ENCODE data around the gene AOPEP.

AOPEP gene

DNA sequence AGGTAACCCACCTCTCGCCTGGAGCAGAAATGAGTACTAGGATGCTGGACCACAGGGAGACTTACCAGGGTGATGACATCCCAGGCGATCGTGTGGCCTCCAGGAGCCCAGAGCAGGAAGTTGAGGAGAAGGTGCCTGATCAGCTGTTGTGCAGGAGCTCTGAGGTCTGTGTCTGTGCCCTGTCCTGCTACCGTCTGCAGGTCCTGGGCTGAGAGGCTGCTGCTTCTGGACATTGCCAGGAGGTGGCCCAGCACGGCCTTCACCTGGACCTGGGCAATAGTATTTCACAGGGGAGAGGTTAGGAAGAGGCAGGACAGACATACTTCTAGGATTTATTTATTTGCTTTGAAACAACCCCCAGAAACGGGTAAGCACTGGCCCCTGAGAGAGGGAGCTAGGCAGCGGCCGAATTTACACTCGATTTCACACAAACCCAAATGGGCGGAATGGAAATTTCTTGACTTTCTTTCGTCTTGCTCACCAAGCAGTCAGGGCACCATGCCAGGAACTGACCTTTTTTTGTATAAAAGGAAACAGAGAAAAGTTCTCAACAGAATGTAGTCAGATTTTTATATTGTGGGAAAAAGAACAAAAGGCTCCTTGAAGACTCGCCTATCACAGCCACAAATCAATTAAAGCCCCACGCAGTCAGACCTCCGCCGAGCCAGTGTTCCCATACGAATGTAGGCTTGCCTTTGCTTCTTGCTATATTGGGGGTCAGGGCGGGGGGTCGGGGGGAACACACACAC, 380.7 kb downstream of the AOPEP start:
- Histone ChIP-seq H4K20me1 (ENCODE audit: insufficient read depth, low read length) (no peaks in the 10 kb centered on the region), H2AFZ (ENCODE audit: low read length) (no peak overlapping the region), H3K9me3 (replicated peaks; ENCODE audit: insufficient read depth, low read length) (no peaks in the 10 kb centered on the region), H3K9me2 (replicated peaks; ENCODE audit: insufficient read depth, low read length) (no peaks in the 10 kb centered on the region), H3K4me3 (ENCODE audit: low read length) (no peak overlapping the region), H3K27me3 (replicated peaks; ENCODE audit: insufficient read depth, low read length) (no peaks in the 10 kb centered on the region), H3K36me3 (replicated peaks; ENCODE audit: insufficient read depth, low read length) (no peaks in the 10 kb centered on the region), H3K79me2 (ENCODE audit: low read length) (no peaks in the 10 kb centered on the region), H3K9ac (ENCODE audit: low read length) (no peak overlapping the region), H3K4me2 (ENCODE audit: low read depth, low read length) (no peak overlapping the region), H3K27ac (ENCODE audit: low read length) (no peak overlapping the region), H3K4me1 (ENCODE audit: low read length) (no peaks in the 10 kb centered on the region), H3F3A (ENCODE audit: insufficient read depth, low read length) (no peaks in the 10 kb centered on the region)
- no peak for DNase-seq
- TF ChIP-seq EZH2phosphoT487 (IDR thresholded peaks at IDR 0.05; ENCODE audit: low read length) (no peak), EZH2 (optimal IDR thresholded peaks at IDR 0.05; ENCODE audit: low read depth, low read length) (no peak)
- TF ChIP-seq, protein P1, sequence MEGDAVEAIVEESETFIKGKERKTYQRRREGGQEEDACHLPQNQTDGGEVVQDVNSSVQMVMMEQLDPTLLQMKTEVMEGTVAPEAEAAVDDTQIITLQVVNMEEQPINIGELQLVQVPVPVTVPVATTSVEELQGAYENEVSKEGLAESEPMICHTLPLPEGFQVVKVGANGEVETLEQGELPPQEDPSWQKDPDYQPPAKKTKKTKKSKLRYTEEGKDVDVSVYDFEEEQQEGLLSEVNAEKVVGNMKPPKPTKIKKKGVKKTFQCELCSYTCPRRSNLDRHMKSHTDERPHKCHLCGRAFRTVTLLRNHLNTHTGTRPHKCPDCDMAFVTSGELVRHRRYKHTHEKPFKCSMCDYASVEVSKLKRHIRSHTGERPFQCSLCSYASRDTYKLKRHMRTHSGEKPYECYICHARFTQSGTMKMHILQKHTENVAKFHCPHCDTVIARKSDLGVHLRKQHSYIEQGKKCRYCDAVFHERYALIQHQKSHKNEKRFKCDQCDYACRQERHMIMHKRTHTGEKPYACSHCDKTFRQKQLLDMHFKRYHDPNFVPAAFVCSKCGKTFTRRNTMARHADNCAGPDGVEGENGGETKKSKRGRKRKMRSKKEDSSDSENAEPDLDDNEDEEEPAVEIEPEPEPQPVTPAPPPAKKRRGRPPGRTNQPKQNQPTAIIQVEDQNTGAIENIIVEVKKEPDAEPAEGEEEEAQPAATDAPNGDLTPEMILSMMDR (IDR thresholded peaks at IDR 0.05; ENCODE audit: low read length): no peak

DNA sequence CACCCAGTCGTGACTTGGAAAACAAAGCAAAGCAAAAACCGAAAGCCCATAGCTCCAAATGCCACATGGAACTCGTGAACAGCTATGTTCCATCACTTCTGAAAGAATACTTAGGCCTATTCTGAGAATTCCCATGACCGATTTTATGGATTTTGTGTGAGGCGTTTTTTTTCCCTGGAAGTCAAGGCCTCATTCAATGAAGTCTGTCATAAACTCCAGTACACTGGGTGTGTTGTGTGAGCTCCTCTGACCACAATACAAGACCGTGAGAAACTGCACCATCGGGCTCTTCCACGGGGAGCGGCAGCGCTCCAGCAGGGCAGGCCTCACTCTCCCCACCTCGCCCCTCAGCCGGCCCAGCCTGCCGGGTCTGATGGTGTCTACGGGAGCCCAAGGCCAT, 381.5 kb downstream of the AOPEP start:
- Histone ChIP-seq H3F3A (ENCODE audit: insufficient read depth, low read length) (no peaks in the 10 kb centered on the region), H3K4me1 (ENCODE audit: low read length) (no peaks in the 10 kb centered on the region), H3K4me2 (ENCODE audit: low read depth, low read length) (no peak overlapping the region), H4K20me1 (ENCODE audit: insufficient read depth, low read length) (no peaks in the 10 kb centered on the region), H2AFZ (ENCODE audit: low read length) (no peak overlapping the region), H3K79me2 (ENCODE audit: low read length) (no peaks in the 10 kb centered on the region), H3K36me3 (replicated peaks; ENCODE audit: insufficient read depth, low read length) (no peaks in the 10 kb centered on the region), H3K9me3 (replicated peaks; ENCODE audit: insufficient read depth, low read length) (no peaks in the 10 kb centered on the region), H3K9ac (ENCODE audit: low read length) (no peak overlapping the region), H3K27ac (ENCODE audit: low read length) (no peak overlapping the region), H3K9me2 (replicated peaks; ENCODE audit: insufficient read depth, low read length) (no peaks in the 10 kb centered on the region), H3K4me3 (ENCODE audit: low read length) (no peak overlapping the region), H3K27me3 (replicated peaks; ENCODE audit: insufficient read depth, low read length) (no peaks in the 10 kb centered on the region)
- TF ChIP-seq EZH2phosphoT487 (IDR thresholded peaks at IDR 0.05; ENCODE audit: low read length) (no peak), EZH2 (optimal IDR thresholded peaks at IDR 0.05; ENCODE audit: low read depth, low read length) (no peak)
- TF ChIP-seq, protein P1 (IDR thresholded peaks at IDR 0.05; ENCODE audit: low read length): no peak
- no peak for DNase-seq

DNA sequence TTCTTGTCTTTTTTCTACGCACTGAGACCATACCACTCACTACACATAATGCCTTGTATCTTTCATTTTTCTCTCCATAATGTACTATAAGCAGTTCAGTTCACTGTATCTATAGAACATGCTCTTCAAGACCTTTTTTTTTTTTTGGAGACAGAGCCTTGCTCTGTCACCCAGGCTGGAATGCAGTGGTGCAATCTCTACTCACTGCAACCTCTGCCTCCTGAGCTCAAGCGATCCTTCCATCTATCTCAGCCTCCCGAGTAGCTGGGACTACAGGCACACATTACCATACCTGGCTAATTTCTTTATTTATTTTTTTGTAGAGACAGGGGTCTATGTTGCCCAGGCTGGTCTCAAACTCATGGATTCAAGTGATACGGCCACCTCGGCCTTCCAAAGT, 382.3 kb downstream of the AOPEP start:
- no peak overlapping the region for H3K4me3 ChIP-seq (ENCODE audit: low read length)
- no peaks in the 10 kb centered on the region for H3K9me3 ChIP-seq (replicated peaks; ENCODE audit: insufficient read depth, low read length)
- H4K20me1 ChIP-seq (ENCODE audit: insufficient read depth, low read length): no peaks in the 10 kb centered on the region
- no peak overlapping the region for H3K4me2 ChIP-seq (ENCODE audit: low read depth, low read length)
- H3K4me1 ChIP-seq (ENCODE audit: low read length): no peaks in the 10 kb centered on the region
- no peak overlapping the region for H3K9ac ChIP-seq (ENCODE audit: low read length)
- H3K79me2 ChIP-seq (ENCODE audit: low read length): no peaks in the 10 kb centered on the region
- no peaks in the 10 kb centered on the region for H3K9me2 ChIP-seq (replicated peaks; ENCODE audit: insufficient read depth, low read length)
- no peak for DNase-seq
- no peak overlapping the region for H3K27ac ChIP-seq (ENCODE audit: low read length)
- TF ChIP-seq EZH2 (optimal IDR thresholded peaks at IDR 0.05; ENCODE audit: low read depth, low read length): no peak
- no peaks in the 10 kb centered on the region for H3K36me3 ChIP-seq (replicated peaks; ENCODE audit: insufficient read depth, low read length)
- H3F3A ChIP-seq (ENCODE audit: insufficient read depth, low read length): no peaks in the 10 kb centered on the region
- no peak overlapping the region for H2AFZ ChIP-seq (ENCODE audit: low read length)
- no peaks in the 10 kb centered on the region for H3K27me3 ChIP-seq (replicated peaks; ENCODE audit: insufficient read depth, low read length)

DNA sequence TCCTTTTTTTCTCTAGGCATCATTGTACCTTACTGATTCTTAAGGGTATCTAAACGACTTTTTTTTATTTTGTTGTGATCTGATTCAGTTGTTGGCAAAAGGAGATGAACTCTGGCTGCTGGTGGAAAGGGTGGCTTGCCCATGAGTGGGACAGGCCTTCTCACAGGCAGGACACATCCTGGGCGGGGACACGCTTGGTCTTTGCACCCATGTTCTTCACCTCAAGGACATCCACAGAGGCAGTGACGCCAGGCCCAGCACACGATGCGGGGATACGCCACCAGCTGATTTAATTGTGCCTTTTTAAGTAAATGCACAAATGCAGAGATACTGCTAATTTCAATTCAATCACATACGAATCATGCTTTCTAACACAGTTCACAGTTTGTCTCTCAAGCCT, 383.0 kb downstream of the AOPEP start:
- no peaks in the 10 kb centered on the region for H3K9me3 ChIP-seq (replicated peaks; ENCODE audit: insufficient read depth, low read length)

More for the DNA sequence above, 383.0 kb downstream of the AOPEP start:
- Histone ChIP-seq H3K9ac (ENCODE audit: low read length) (no peak overlapping the region), H3K27ac (ENCODE audit: low read length) (no peak overlapping the region), H3K4me2 (ENCODE audit: low read depth, low read length) (no peak overlapping the region), H2AFZ (ENCODE audit: low read length) (no peak overlapping the region), H3K27me3 (replicated peaks; ENCODE audit: insufficient read depth, low read length) (no peaks in the 10 kb centered on the region), H4K20me1 (ENCODE audit: insufficient read depth, low read length) (no peaks in the 10 kb centered on the region), H3K9me2 (replicated peaks; ENCODE audit: insufficient read depth, low read length) (no peaks in the 10 kb centered on the region), H3K79me2 (ENCODE audit: low read length) (no peaks in the 10 kb centered on the region), H3K4me3 (ENCODE audit: low read length) (no peak overlapping the region), H3K4me1 (ENCODE audit: low read length) (no peaks in the 10 kb centered on the region), H3K36me3 (replicated peaks; ENCODE audit: insufficient read depth, low read length) (no peaks in the 10 kb centered on the region), H3F3A (ENCODE audit: insufficient read depth, low read length) (no peaks in the 10 kb centered on the region)
- TF ChIP-seq EZH2 (optimal IDR thresholded peaks at IDR 0.05; ENCODE audit: low read depth, low read length): no peak
- DNase-seq: no peak

Data from MM.1S (cell line).